Transverse colon (tissue), 4 donors: ENCODE results near the gene EHMT1.

Experiments
- CTCF ChIP-seq, 5 experiments: fragments of 200-600 bp in 3 of 5; fragments of 450-650 bp in 2 of 5; sonication (generic) in 3 of 5; IDR thresholded peaks; 1 replicate in 2 of 5; 2 replicates in 3 of 5; pipeline ENCODE4 v1.5.1; 2016 to 2017; ENCODE audit warnings: antibody characterized with exemption in 5 of 5, inconsistent platforms in 3 of 5, mild to moderate bottlenecking in 2 of 5, moderate library complexity in 1 of 5
- POLR2A ChIP-seq: fragments of 450-650 bp; IDR thresholded peaks from one replicate; pipeline ENCODE4 v1.6.1; 2016; ENCODE audit warnings: antibody characterized with exemption, mild to moderate bottlenecking, moderate library complexity
- POLR2AphosphoS5 ChIP-seq, 3 donors: sonication (generic); formaldehyde crosslinking; IDR thresholded peaks; one replicate each; pipeline ENCODE4 v1.6.1; 2016; ENCODE audit warnings: antibody characterized with exemption in 3 of 3

- TF ChIP-seq CTCF (IDR thresholded peaks at IDR 0.05) (no peak), POLR2A (no peak), POLR2AphosphoS5 (IDR thresholded peaks at IDR 0.05) (no peak)
Observed at GRCh38 chr9:137772281-137772873, 153.6 kb downstream of the EHMT1 start.
